ENCODE measurements around the gene JAG2. TPM values are rescaled to one million over a fixed set of nuclear protein-coding genes. Genes with fewer than 3 reads are reported as not detected.

Gene JAG2
- total RNA-seq, 2 donors from 2014 or later: 0.55 to 1.2 TPM

- no peaks in the 10 kb centered on the region for H3K4me1 Mint-ChIP-seq
- H3K9me3 ChIP-seq (ENCODE audit: control insufficient read depth, low read length, poor library complexity, severe bottlenecking): no peaks in the 10 kb centered on the region
- no peak for DNase-seq
- H3K27me3 Mint-ChIP-seq: no peaks in the 10 kb centered on the region
- H3K4me3 Mint-ChIP-seq: no peak overlapping the region
- H3K27ac Mint-ChIP-seq: no peak overlapping the region
- H3K36me3 Mint-ChIP-seq (ENCODE audit: low read depth): no peaks in the 10 kb centered on the region
- no peak for ATAC-seq
These were observed 15.8 kb downstream of the JAG2 start for GRCh38 chr14:105152794-105153241.

DNA sequence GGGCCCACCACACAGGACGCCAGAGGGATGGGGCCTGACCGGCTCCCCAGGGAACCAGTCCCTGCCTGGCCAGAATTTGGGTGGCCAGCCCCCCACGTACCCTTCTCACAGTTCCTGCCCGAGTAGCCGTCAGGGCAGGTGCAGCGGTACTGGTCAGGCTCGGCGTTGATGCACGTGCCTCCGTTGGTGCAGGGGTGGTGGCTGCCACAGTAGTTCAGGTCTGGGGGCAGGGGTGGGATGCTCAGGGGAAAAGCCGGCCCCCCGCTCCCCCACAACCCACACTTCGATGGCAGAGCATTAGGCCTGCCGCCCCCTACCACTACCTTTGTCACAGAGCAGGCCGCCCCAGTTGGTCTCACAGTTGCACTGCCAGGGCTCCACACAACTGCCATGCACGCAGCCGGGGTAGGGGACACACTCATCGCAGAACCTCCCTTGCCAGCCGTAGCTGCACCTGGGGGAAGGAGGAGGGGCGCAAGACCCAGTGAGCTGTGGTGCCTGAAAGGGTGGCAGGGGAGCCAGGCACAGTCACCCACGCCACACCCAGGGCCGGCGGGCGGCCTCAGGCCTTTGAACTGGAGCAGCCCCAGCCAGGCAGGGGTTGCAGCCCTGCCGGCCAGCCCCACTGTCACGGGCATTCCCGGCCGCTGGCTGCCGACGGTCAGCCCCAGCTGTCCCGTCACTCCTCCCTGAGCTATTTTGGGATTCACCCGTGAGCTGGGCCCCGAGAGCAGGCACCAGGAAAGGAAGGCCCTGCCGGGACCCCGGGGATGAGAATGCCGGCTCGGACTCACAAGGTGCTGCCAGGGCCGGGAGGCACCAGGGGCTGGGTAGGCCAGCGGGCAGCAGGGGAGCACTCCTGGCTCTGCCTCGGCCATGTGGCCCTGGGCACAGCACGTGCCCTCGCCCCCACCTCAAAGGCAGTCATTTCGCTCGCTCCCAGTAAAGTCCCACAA, 16.5 kb downstream of the JAG2 start:
- no peak for ATAC-seq
- Mint-ChIP-seq H3K27ac (no peak overlapping the region), H3K36me3 (ENCODE audit: low read depth) (no peaks in the 10 kb centered on the region), H3K4me3 (no peak overlapping the region), H3K4me1 (no peaks in the 10 kb centered on the region), H3K27me3 (no peaks in the 10 kb centered on the region)
- DNase-seq: peak in 1 of 3 donors; percentile 8
- H3K9me3 ChIP-seq (ENCODE audit: control insufficient read depth, low read length, poor library complexity, severe bottlenecking): no peaks in the 10 kb centered on the region

DNA sequence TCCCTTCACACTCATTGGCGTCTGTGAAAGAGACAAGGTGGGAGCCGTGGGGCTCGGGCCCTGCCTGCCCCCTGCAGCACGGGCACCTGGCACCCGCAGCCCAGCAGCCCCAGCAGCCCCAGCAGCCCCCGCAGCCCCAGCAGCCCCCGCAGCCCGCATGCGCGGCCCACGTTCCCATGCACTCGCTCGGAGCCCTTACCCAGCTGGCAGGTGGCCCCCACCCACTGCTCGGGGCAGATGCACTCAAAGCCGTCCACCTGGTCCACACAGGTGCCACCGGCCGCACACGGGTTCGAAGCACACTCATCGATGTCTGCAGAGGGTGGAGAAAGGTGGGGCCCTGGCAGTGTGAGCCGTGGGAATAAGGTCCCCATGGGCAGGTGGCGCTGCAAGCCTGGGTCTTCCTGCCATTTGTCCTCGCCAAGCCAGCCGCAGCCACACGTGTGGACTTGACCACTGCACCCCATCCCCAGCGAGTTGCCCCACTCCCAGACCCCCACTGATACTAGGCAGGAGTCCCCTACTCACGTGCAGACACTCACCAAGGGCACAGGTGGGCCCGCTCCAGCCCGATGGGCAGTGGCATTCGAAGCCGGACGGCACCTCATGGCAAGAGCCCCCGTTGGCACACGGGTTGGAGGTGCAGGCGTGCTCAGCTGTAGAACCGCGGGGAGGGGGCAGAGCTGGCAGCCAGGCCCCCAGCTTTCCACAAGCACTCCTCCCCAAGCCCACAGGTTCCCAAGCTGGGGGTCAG, 17.3 kb downstream of the JAG2 start:
- no peak for ATAC-seq
- H3K9me3 ChIP-seq (ENCODE audit: control insufficient read depth, low read length, poor library complexity, severe bottlenecking): no peaks in the 10 kb centered on the region
- Mint-ChIP-seq H3K27me3 (no peaks in the 10 kb centered on the region), H3K27ac (no peak overlapping the region), H3K4me1 (no peaks in the 10 kb centered on the region), H3K36me3 (ENCODE audit: low read depth) (no peaks in the 10 kb centered on the region), H3K4me3 (no peak overlapping the region)
- DNase-seq: peak in 1 of 3 donors; percentile 7

GRCh38 chr14:105150368-105151083, 18.1 kb downstream of the JAG2 start:
- no peaks in the 10 kb centered on the region for H3K36me3 Mint-ChIP-seq (ENCODE audit: low read depth)
- H3K4me3 Mint-ChIP-seq: no peak overlapping the region
- ATAC-seq (no peak), DNase-seq (peak in 1 of 3 donors; percentile 6)
- H3K27me3 Mint-ChIP-seq: no peaks in the 10 kb centered on the region
- H3K9me3 ChIP-seq (ENCODE audit: control insufficient read depth, low read length, poor library complexity, severe bottlenecking): no peaks in the 10 kb centered on the region
- H3K4me1 Mint-ChIP-seq: no peaks in the 10 kb centered on the region
- no peak overlapping the region for H3K27ac Mint-ChIP-seq

GRCh38 chr14:105150026-105150367, 18.6 kb downstream of the JAG2 start:
- H3K4me3 Mint-ChIP-seq: no peak overlapping the region
- no peaks in the 10 kb centered on the region for H3K9me3 ChIP-seq (ENCODE audit: control insufficient read depth, low read length, poor library complexity, severe bottlenecking)
- H3K27me3 Mint-ChIP-seq: no peaks in the 10 kb centered on the region
- no peaks in the 10 kb centered on the region for H3K36me3 Mint-ChIP-seq (ENCODE audit: low read depth)
- DNase-seq (peak in 1 of 3 donors; percentile 8), ATAC-seq (no peak)
- no peaks in the 10 kb centered on the region for H3K4me1 Mint-ChIP-seq
- H3K27ac Mint-ChIP-seq: no peak overlapping the region

DNA sequence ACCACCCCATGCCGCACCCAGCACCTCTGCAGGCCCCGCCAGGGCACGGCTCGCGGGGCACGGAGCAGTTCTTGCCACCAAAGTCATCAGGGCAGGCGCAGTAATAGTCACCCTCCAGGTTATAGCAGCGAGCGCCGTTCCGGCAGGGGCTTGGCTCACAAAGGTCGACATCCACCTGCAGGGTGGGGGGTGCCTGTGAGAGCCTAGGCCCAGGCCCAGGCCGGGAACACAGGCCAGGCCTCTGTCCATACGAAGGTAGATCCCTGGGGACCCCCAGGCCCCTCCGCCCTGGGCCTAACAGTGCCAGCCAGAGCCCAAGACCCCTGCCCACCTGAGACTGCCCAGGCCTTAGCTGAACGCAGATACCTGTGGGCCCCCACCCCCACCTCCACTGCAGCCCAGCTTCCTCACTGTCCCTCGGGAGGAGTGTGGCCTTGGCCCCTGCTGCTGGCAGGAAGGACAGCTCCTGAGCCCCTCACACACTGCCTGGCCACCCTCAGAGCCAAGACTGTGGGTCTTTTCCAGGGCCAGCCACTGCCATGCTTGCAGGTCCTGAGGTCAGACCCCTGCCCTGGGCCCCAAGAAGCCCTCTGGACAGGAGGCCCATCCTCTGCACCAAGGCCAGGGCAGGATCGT, 19.3 kb downstream of the JAG2 start:
- ATAC-seq (no peak), DNase-seq (no peak)
- no peaks in the 10 kb centered on the region for H3K4me1 Mint-ChIP-seq
- H3K27me3 Mint-ChIP-seq: no peaks in the 10 kb centered on the region
- H3K27ac Mint-ChIP-seq: no peak overlapping the region
- no peaks in the 10 kb centered on the region for H3K36me3 Mint-ChIP-seq (ENCODE audit: low read depth)
- no peaks in the 10 kb centered on the region for H3K9me3 ChIP-seq (ENCODE audit: control insufficient read depth, low read length, poor library complexity, severe bottlenecking)
- H3K4me3 Mint-ChIP-seq: no peak overlapping the region

GRCh38 chr14:105148604-105149145, 19.9 kb downstream of the JAG2 start:
- no peaks in the 10 kb centered on the region for H3K4me1 Mint-ChIP-seq
- no peaks in the 10 kb centered on the region for H3K36me3 Mint-ChIP-seq (ENCODE audit: low read depth)
- H3K9me3 ChIP-seq (ENCODE audit: control insufficient read depth, low read length, poor library complexity, severe bottlenecking): no peaks in the 10 kb centered on the region
- ATAC-seq (no peak), DNase-seq (peak in 1 of 3 donors; percentile 7)
- no peak overlapping the region for H3K27ac Mint-ChIP-seq
- no peak overlapping the region for H3K4me3 Mint-ChIP-seq
- no peaks in the 10 kb centered on the region for H3K27me3 Mint-ChIP-seq

DNA sequence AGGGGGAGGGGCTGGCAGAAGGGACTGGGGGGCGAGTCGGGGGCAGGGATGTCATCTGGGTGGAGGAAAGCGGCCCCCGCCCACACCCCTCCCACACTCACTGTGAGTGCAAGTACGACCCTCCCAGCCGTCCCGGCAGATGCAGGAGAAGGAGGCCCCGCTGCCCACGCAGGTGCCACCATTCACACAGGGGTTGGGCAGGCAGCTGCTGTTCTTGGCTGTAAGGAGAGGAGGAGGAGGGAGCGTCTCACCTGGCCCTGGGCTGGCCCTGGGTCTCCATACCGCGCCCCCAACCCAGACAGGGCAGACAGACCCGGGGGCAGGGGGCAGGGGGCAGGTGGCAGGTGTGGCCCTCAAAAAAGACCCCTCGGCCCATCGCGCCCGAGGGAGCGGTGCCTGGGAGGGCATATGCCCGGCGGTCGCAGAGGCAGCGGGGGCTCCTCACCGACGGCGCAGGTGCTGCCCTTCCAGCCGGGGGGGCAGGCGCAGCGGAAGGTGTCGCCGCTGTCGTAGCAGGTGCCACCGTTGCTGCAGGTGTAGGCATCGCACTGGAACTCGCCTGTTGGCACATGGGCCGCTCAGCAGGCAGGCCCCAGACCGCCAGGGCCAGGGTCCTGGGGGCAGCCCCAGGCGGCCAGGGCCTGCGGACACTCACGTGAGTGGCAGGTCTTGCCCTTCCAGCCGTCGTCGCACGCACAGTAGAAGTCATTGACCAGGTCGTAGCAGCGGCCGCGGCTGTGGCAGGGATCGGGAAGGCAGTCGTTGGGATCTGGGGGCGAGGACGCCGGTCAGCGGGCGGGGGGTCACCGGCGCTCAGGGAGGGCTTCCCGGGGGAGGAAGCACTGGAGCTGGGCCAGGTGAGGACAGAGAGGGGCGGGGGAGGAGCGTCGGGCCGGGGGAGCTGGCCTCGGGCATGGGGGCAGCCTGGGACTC, 20.6 kb downstream of the JAG2 start:
- Mint-ChIP-seq H3K4me1 (no peaks in the 10 kb centered on the region), H3K27ac (no peak overlapping the region), H3K4me3 (no peak overlapping the region), H3K36me3 (ENCODE audit: low read depth) (no peaks in the 10 kb centered on the region), H3K27me3 (no peaks in the 10 kb centered on the region)
- DNase-seq: peak in 2 of 3 donors; percentile 3 to 8
- ATAC-seq: no peak
- no peaks in the 10 kb centered on the region for H3K9me3 ChIP-seq (ENCODE audit: control insufficient read depth, low read length, poor library complexity, severe bottlenecking)

DNA sequence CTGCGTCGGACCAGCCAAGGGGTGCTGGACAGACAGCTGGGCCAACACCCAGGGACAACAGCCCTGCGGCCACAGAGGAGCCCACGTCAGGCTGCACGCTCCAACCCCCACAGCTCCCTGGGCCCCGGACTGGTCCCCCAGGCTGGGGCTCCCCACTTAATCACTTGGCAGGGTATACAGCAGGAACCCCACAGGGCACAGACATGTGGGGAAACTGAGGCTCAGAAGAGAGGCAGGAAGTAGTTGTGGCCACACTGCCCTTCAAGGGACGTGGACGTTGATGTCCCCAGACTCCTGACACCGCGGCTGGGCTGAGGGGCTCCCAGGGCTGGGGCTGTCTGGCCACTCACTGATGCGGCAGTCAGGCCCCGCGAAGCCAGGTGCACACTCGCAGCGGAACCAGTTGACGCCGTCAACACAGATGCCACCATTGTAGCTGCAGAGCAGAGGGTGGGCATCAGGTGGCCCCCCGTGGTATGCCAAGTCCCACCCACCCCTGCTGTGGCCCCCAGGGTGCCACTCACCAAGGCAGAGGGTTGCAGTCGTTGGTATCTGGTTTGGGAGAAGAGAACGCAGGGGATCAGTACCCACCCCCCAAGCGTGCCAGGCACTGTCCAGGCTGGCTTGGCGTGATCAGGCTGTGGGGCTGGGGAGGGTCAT, 21.5 kb downstream of the JAG2 start:
- ATAC-seq (no peak), DNase-seq (peak in 1 of 3 donors; percentile 7)
- H3K4me1 Mint-ChIP-seq: no peaks in the 10 kb centered on the region
- no peak overlapping the region for H3K4me3 Mint-ChIP-seq
- H3K9me3 ChIP-seq (ENCODE audit: control insufficient read depth, low read length, poor library complexity, severe bottlenecking): no peaks in the 10 kb centered on the region
- no peaks in the 10 kb centered on the region for H3K36me3 Mint-ChIP-seq (ENCODE audit: low read depth)
- no peaks in the 10 kb centered on the region for H3K27me3 Mint-ChIP-seq
- no peak overlapping the region for H3K27ac Mint-ChIP-seq

DNA sequence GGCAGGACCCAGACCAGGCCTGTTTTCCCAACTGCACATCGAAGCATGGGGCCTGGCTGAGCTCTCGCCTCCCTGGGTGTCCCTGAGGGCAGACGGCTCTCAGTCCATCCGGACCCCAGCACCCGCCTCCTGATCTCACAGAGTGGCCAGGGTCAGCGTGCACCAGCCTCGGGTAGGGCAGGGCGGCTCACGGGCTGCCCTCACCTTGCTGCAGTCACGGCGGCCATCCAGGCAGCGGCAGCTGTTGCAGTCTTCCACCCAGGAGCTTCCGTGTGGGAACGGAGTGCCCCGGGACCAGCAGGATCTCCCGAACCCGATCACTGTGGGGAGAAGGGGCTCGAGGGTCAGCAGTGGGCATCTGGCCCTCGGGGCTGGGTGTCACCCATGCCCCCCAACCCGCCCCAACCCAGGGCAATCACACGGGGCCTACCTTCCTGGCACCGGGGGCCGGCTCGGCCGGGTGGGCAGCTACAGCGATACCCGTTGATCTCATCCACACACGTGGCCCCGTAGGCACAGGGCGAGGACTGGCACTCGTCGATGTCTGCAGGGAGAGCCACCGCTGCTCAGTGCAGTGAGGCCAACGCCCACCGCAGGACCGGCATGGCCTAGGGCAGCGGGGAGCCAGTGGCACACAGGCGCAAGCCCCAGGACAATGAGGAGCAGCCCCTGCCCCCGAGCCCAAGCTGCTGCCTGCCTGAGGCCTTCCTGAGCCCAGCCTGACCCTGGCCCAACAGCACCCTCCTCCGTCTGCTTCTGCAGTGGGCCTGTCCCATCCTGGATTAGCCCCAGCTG, 22.2 kb downstream of the JAG2 start:
- no peak overlapping the region for H3K4me3 Mint-ChIP-seq
- no peak for ATAC-seq
- H3K9me3 ChIP-seq (ENCODE audit: control insufficient read depth, low read length, poor library complexity, severe bottlenecking): no peaks in the 10 kb centered on the region
- peak in 1 of 3 donors; percentile 8 for DNase-seq
- no peaks in the 10 kb centered on the region for H3K4me1 Mint-ChIP-seq
- no peaks in the 10 kb centered on the region for H3K36me3 Mint-ChIP-seq (ENCODE audit: low read depth)
- no peak overlapping the region for H3K27ac Mint-ChIP-seq
- no peaks in the 10 kb centered on the region for H3K27me3 Mint-ChIP-seq
